Gastroesophageal sphincter (tissue), 4 donors: ENCODE data around the gene SF3B2. TPM values are rescaled to one million over a fixed set of nuclear protein-coding genes. Genes with fewer than 3 reads are reported as not detected.

Experiments used
- ATAC-seq: fragments of 150-250 bp; one replicate; pipeline ENCODE4 v1.9.1; 2016; ENCODE audit warnings: mild to moderate bottlenecking, moderate library complexity
- H3K27ac ChIP-seq, 4 donors: fragments of 200-600 bp; sonication (generic) in 3 of 4; 1 replicate in 3 of 4; 2 replicates in 1 of 4; pipeline ENCODE4 v1.5.1; 2016 to 2019
- H3K27me3 ChIP-seq: fragments of 200-600 bp; sonication (generic); one replicate; pipeline ENCODE4 v1.5.1; 2019
- H3K36me3 ChIP-seq, 2 donors: fragments of 200-600 bp; sonication (generic); one replicate each; pipeline ENCODE4 v1.5.1; 2019; ENCODE audit warnings: control low read depth in 1 of 2
- H3K4me1 ChIP-seq, 3 donors: fragments of 200-600 bp; sonication (generic); 1 replicate in 2 of 3; 2 replicates in 1 of 3; pipeline ENCODE4 v1.5.1; 2016 to 2019; ENCODE audit warnings: control low read depth in 2 of 3
- H3K4me3 ChIP-seq, 2 donors: fragments of 200-600 bp; sonication (generic); one replicate each; pipeline ENCODE4 v1.5.1; 2019; ENCODE audit warnings: mild to moderate bottlenecking in 1 of 2, moderate library complexity in 1 of 2
- H3K9me3 ChIP-seq, 3 donors: fragments of 200-600 bp; sonication (generic); one replicate each; pipeline ENCODE4 v1.5.1; 2017 to 2019; ENCODE audit warnings: control low read depth in 2 of 3
- EP300 ChIP-seq: sonication (generic); formaldehyde crosslinking; IDR thresholded peaks from one replicate; pipeline ENCODE4 v1.6.1; 2017; ENCODE audit warnings: antibody characterized with exemption, mild to moderate bottlenecking
- POLR2A ChIP-seq, 2 donors: fragments of 450-650 bp; IDR thresholded peaks; one replicate each; pipeline ENCODE4 v1.6.1; 2017; ENCODE audit warnings: antibody characterized with exemption in 2 of 2, mild to moderate bottlenecking in 2 of 2, moderate library complexity in 1 of 2
- POLR2AphosphoS5 ChIP-seq: sonication (generic); formaldehyde crosslinking; IDR thresholded peaks from one replicate; pipeline ENCODE4 v1.6.1; 2017; ENCODE audit warnings: antibody characterized with exemption
- WGBS, 2 donors: methylation state at CpG; one replicate each; pipeline ENCODE4 v1.1.5; 2018; ENCODE audit warnings: low coverage in 1 of 2; 5-methylcytosine and 5-hydroxymethylcytosine counted together
- total RNA-seq, 4 donors: library from RNA; depleted of rRNA; stranded (reverse); fragments of >200 nt; gene quantifications; one replicate each; pipeline ENCODE4 v1.1.0, GENCODE V29; 2016
- TF ChIP-seq, protein P1 (sequence below), 4 experiments: fragments of 200-600 bp in 2 of 4; fragments of 450-650 bp in 2 of 4; sonication (generic) in 1 of 4; IDR thresholded peaks; one replicate each; pipeline ENCODE4 v1.5.1; 2017 to 2019; ENCODE audit warnings: antibody characterized with exemption in 4 of 4, mild to moderate bottlenecking in 2 of 4, moderate library complexity in 2 of 4

SF3B2 gene
- total RNA-seq, 4 donors from 2014 or later: 113 to 179 (median 160) TPM

DNA sequence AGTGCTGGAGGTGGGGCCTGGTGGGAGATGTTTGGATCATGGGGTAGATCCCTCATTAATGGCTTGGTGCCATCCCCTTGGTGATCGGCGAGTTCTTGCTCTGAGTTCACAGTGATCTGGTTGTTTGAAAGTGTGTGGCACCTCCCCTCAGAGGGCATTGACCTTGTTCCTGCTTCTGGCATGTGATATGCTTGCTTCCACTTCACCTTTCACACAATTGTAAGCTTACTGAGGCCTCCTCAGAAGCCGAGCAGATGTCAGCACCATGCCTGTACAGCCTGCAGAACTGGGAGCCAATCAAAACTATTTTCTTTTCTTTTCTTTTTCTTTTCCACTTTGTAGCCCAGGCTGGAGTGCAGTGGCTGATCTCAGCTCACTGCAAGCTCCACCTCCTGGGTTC lies 14.8 kb upstream of the SF3B2 start:
- Histone ChIP-seq H3K4me1 (no peaks in the 10 kb centered on the region), H3K4me3 (no peak overlapping the region), H3K27ac (no peak overlapping the region), H3K36me3 (no peaks in the 10 kb centered on the region), H3K9me3 (no peaks in the 10 kb centered on the region), H3K27me3 (peaks cover 19% of the 10 kb centered on the region)
- no peak for TF ChIP-seq EP300
- TF ChIP-seq, protein P1, sequence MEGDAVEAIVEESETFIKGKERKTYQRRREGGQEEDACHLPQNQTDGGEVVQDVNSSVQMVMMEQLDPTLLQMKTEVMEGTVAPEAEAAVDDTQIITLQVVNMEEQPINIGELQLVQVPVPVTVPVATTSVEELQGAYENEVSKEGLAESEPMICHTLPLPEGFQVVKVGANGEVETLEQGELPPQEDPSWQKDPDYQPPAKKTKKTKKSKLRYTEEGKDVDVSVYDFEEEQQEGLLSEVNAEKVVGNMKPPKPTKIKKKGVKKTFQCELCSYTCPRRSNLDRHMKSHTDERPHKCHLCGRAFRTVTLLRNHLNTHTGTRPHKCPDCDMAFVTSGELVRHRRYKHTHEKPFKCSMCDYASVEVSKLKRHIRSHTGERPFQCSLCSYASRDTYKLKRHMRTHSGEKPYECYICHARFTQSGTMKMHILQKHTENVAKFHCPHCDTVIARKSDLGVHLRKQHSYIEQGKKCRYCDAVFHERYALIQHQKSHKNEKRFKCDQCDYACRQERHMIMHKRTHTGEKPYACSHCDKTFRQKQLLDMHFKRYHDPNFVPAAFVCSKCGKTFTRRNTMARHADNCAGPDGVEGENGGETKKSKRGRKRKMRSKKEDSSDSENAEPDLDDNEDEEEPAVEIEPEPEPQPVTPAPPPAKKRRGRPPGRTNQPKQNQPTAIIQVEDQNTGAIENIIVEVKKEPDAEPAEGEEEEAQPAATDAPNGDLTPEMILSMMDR (IDR thresholded peaks at IDR 0.05): no peak
- no peak for TF ChIP-seq POLR2A (IDR thresholded peaks at IDR 0.05)
- no peak for TF ChIP-seq POLR2AphosphoS5
- WGBS, 2 donors: 67% methylated on average over 1 of the region's 3 CpGs; no CpG with 5 or more reads in 1 of the 2 donors
- ATAC-seq: no peak

GRCh38 chr11:66039765-66040164 lies 12.4 kb upstream of the SF3B2 start:
- Histone ChIP-seq H3K36me3 (no peaks in the 10 kb centered on the region), H3K27me3 (peaks cover 15% of the 10 kb centered on the region), H3K27ac (no peak overlapping the region), H3K4me3 (no peak overlapping the region), H3K9me3 (no peaks in the 10 kb centered on the region), H3K4me1 (no peaks in the 10 kb centered on the region)
- TF ChIP-seq, protein P1 (IDR thresholded peaks at IDR 0.05): no peak
- TF ChIP-seq EP300: no peak
- TF ChIP-seq POLR2A (IDR thresholded peaks at IDR 0.05): no peak
- TF ChIP-seq POLR2AphosphoS5: no peak
- WGBS, 2 donors: 83% methylated on average over 2 of the region's 3 CpGs; no CpG with 5 or more reads in 1 of the 2 donors
- no peak for ATAC-seq

DNA sequence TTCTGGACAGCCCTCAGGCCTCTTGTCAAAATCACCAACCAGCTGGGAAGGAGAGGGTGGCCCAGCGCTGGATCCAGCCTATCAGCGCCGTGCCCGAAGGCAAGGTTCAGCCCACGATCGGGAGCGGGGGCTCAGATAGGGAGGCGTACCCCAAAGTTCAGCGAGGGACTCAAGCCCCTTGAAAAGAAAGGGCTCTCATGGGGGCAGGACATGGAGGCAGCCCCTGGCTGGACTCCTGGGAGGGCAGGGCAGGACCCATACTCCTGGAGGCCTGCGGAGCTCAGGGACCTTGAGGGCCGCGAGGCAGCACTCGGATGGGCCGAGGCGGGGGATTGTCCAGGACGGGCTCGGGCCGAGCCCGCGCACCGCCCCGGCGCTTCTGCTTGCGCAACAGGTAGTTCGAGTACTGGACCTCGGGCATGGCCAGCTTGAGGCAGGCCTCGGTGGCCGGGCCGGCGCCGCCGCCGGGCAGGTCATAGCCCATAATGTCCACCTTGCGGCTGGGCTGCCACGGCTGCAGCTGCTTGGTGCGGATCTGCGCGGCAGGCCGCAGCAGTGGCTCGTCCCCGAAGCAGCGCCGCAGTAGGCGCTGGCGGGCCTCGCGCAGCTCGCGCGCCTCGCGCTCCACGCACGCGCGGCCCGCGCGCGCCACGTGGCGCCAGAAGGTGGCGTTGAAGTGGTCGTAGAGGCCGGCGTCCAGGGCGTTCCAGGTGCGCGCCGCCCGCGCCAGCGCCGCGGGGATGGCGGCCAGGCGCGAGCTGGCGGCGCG lies 9.8 kb upstream of the SF3B2 start:
- no peak for ATAC-seq
- Histone ChIP-seq H3K27me3 (peaks cover 13% of the 10 kb centered on the region), H3K9me3 (no peaks in the 10 kb centered on the region), H3K4me3 (no peak overlapping the region), H3K36me3 (no peaks in the 10 kb centered on the region), H3K4me1 (peaks cover 0 to 12% (median 7%) of the 10 kb centered on the region in 3 donors), H3K27ac (no peak overlapping the region)
- WGBS, 2 donors: 87% methylated on average over 3 of the region's 81 CpGs; no CpG with 5 or more reads in 1 of the 2 donors
- TF ChIP-seq POLR2AphosphoS5 (no peak), POLR2A (IDR thresholded peaks at IDR 0.05) (no peak), EP300 (no peak)
- TF ChIP-seq, protein P1 (IDR thresholded peaks at IDR 0.05): no peak

DNA sequence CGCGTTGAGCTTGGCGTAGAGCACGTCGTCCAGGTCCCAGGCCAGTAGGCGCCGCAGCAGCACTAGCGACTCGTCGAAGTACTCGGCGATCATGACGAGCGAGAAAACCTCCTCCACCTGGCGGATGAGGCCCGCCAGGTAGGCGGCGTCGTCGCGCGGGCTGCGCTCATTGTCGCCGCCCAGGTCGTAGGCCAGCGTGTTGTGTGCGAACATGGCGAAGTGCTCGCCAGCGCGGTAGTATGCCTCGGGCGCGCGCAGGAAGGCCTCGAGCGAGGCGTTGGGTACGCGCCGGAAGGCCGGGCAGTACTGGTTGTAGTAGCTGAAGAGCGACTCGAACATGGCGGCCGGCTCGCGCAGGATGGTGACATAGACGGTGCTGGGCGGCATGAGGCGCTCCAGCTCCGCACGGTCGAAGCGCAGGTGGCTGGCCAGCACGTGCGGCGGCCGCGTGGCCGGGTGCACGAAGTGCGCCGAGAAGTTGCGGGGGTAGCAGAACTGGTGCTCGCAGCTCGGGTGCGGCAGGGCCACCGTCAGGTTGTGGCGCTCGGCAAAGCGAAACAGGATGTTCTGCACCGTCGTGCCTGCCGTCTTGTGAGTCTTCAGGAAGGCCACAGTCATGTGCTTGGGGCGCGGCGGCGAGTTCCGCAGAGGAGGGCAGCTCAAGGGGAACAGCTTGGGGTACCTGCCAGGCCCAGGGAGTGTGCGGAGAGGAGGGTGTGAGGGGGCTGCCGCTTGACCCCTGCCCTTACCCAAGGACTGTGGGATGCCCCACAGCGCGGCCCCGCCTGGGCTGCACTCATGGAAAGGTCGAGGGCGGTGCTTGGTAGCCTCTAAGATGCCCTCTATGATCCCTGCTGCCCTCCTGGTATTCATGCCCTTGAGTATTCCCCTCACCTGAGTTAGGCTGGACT lies 8.9 kb upstream of the SF3B2 start:
- H3K9me3 ChIP-seq: no peaks in the 10 kb centered on the region
- H3K4me3 ChIP-seq: no peak overlapping the region
- H3K36me3 ChIP-seq: no peaks in the 10 kb centered on the region
- no peak overlapping the region for H3K27ac ChIP-seq
- peaks cover 0 to 20% (median 7%) of the 10 kb centered on the region in 3 donors for H3K4me1 ChIP-seq
- WGBS, 2 donors: 93 to 97% methylated on average over 16 to 17 of the region's 88 CpGs
- H3K27me3 ChIP-seq: peaks cover 13% of the 10 kb centered on the region
- ATAC-seq: no peak
- TF ChIP-seq POLR2A (IDR thresholded peaks at IDR 0.05) (no peak), POLR2AphosphoS5 (no peak), EP300 (no peak)
- TF ChIP-seq, protein P1 (IDR thresholded peaks at IDR 0.05): no peak
